ENCODE data around the gene TNFRSF12A. TPM values are rescaled to one million over a fixed set of nuclear protein-coding genes. Genes with fewer than 3 reads are reported as not detected.

Gene TNFRSF12A
- total and polyA plus RNA-seq, 10 of the 15 experiments (the other 5 are each of a cell fraction or from before 2014, with no cell fraction given), result 0.35 to 1.7 (median 1.2) TPM; not detected in 2

DNA sequence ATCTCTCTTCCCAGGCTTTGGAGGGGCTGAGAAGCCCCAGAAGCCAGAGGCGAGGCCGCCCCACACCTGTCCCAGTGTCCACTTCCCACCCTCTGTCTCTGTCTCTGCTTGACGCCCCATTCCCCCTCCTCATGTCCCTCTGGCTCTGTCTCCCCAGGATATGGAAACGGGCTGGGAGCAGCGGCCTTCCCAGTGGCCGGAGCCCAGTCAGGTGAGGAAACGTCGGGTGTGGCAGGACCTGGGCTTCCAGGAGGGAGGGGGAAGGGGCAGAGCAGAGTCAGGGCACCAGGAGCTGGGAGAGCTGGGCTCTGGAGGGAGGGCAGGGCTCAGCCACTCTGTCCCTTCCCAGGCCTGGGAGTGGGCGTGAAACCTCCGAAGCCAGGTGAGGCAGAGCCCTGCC is 29.3 kb upstream of the TNFRSF12A start:
- POLR2A ChIA-PET, result no interaction called here
- H3K27ac ChIP-seq (ENCODE audit: control insufficient read depth, insufficient read depth), result no peak overlapping the region
- ATAC-seq (no peak), FAIRE-seq (no peak), DNase-seq (ENCODE audit: low read depth, low spot score) (no peak)
- H3K4me3 ChIP-seq, result no peak overlapping the region
- H3K36me3 ChIP-seq (ENCODE audit: control insufficient read depth in 2 of 2, insufficient read depth in 2 of 2, low read length in 1 of 2), result no peaks in the 10 kb centered on the region
- in situ Hi-C loops (cut with MboI), result no loop called here
- no peak overlapping the region for H2AFZ ChIP-seq (ENCODE audit: control insufficient read depth, low read depth, low read length)
- H3K79me2 ChIP-seq (ENCODE audit: control insufficient read depth, insufficient read depth, low read length), result no peaks in the 10 kb centered on the region
- no peaks in the 10 kb centered on the region for H3K4me1 ChIP-seq (ENCODE audit: control insufficient read depth, insufficient read depth, low read length)
- RAD21 ChIA-PET (ENCODE audit: unreplicated experiment), result no interaction called here
- CTCF ChIA-PET, result no interaction called here
- no peak overlapping the region for H3K4me2 ChIP-seq (ENCODE audit: control insufficient read depth, insufficient read depth)
- H4K20me1 ChIP-seq (ENCODE audit: control insufficient read depth, insufficient read depth), result no peaks in the 10 kb centered on the region
- SMC1A ChIA-PET (ENCODE audit: uncharacterized antibody, unreplicated experiment), result interaction anchor here (0.7 kb wide), 1 partner anchor 13 kb away, joined by 3 read pairs; no protein-coding TSS in a partner anchor
- TF ChIP-seq SMARCA5 (IDR thresholded peaks at IDR 0.05) (no peak), SP1 (IDR thresholded peaks at IDR 0.05; ENCODE audit: low read depth, low read length) (no peak), EZH2 (IDR thresholded peaks at IDR 0.05; ENCODE audit: borderline replicate concordance, control insufficient read depth, low read depth, low read length) (no peak), MEF2B (IDR thresholded peaks at IDR 0.05; ENCODE audit: partially characterized antibody, poor library complexity, severe bottlenecking) (no peak), SMC3 (IDR thresholded peaks at IDR 0.05; ENCODE audit: borderline replicate concordance, low read length) (no peak), ZNF384 (IDR thresholded peaks at IDR 0.05; ENCODE audit: borderline replicate concordance, low read depth, low read length) (no peak), POLR2AphosphoS5 (IDR thresholded peaks at IDR 0.05; ENCODE audit: low read length) (no peak), TBL1XR1 (IDR thresholded peaks at IDR 0.05; ENCODE audit: low read depth, low read length) (no peak)
- TF ChIP-seq, protein P1, sequence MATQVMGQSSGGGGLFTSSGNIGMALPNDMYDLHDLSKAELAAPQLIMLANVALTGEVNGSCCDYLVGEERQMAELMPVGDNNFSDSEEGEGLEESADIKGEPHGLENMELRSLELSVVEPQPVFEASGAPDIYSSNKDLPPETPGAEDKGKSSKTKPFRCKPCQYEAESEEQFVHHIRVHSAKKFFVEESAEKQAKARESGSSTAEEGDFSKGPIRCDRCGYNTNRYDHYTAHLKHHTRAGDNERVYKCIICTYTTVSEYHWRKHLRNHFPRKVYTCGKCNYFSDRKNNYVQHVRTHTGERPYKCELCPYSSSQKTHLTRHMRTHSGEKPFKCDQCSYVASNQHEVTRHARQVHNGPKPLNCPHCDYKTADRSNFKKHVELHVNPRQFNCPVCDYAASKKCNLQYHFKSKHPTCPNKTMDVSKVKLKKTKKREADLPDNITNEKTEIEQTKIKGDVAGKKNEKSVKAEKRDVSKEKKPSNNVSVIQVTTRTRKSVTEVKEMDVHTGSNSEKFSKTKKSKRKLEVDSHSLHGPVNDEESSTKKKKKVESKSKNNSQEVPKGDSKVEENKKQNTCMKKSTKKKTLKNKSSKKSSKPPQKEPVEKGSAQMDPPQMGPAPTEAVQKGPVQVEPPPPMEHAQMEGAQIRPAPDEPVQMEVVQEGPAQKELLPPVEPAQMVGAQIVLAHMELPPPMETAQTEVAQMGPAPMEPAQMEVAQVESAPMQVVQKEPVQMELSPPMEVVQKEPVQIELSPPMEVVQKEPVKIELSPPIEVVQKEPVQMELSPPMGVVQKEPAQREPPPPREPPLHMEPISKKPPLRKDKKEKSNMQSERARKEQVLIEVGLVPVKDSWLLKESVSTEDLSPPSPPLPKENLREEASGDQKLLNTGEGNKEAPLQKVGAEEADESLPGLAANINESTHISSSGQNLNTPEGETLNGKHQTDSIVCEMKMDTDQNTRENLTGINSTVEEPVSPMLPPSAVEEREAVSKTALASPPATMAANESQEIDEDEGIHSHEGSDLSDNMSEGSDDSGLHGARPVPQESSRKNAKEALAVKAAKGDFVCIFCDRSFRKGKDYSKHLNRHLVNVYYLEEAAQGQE (IDR thresholded peaks at IDR 0.05; ENCODE audit: low read depth, low read length), result no peak
- intact Hi-C loops (cut with micrococcal nuclease; ENCODE audit: unreplicated experiment), result no loop called here
- no peaks in the 10 kb centered on the region for H3K9me3 ChIP-seq (replicated peaks; ENCODE audit: control insufficient read depth, insufficient read depth, low read length)
- H3K27me3 ChIP-seq (replicated peaks in 1 of 2; ENCODE audit: control insufficient read depth in 2 of 2, insufficient read depth in 2 of 2, low read length in 1 of 2), result peaks cover 2 to 4% of the 10 kb centered on the region in 2 experiments; a peak in 2 of 4 replicates
- no peak overlapping the region for H3K9ac ChIP-seq (ENCODE audit: control insufficient read depth, insufficient read depth, low read length)
- 9% methylated on average over 10 of the region's 10 CpGs for WGBS (ENCODE audit: insufficient coverage, insufficient replicate concordance, low lambda C conversion rate, missing lambda C conversion rate)
- BruUV-seq (replicated peaks), result no TSS peak
